ENCODE data around the gene PLPP4.

PLPP4 gene

GRCh38 chr10:120507651-120508050, 50.6 kb downstream of the PLPP4 start:
- H3K27me3 ChIP-seq (ENCODE audit: control insufficient read depth in 1 of 2, insufficient read depth in 2 of 2, low read length in 2 of 2) = no peaks in the 10 kb centered on the region
- H3K36me3 ChIP-seq (ENCODE audit: insufficient read depth, low read length) = no peaks in the 10 kb centered on the region
- no peaks in the 10 kb centered on the region for H3K4me1 ChIP-seq (ENCODE audit: insufficient read depth, low read length)
- no peak overlapping the region for H3K4me3 ChIP-seq (ENCODE audit: low read depth in 1 of 2, low read length in 2 of 2)
- no peaks in the 10 kb centered on the region for H3K9me3 ChIP-seq (ENCODE audit: low read length)
- H3K9ac ChIP-seq (ENCODE audit: low read length) = no peak overlapping the region
- H3K27ac ChIP-seq (ENCODE audit: low read depth, low read length) = no peak overlapping the region

- no peaks in the 10 kb centered on the region for H3K9me3 ChIP-seq (ENCODE audit: low read length)
- no peak overlapping the region for H3K27ac ChIP-seq (ENCODE audit: low read depth, low read length)
- H3K27me3 ChIP-seq (ENCODE audit: control insufficient read depth in 1 of 2, insufficient read depth in 2 of 2, low read length in 2 of 2) = no peaks in the 10 kb centered on the region
- H3K9ac ChIP-seq (ENCODE audit: low read length) = no peak overlapping the region
- H3K4me3 ChIP-seq (ENCODE audit: low read depth in 1 of 2, low read length in 2 of 2) = no peak overlapping the region
- H3K4me1 ChIP-seq (ENCODE audit: insufficient read depth, low read length) = no peaks in the 10 kb centered on the region
- H3K36me3 ChIP-seq (ENCODE audit: insufficient read depth, low read length) = no peaks in the 10 kb centered on the region
Observed at GRCh38 chr10:120508393-120508792, 51.4 kb downstream of the PLPP4 start.

GRCh38 chr10:120508966-120509365, 51.9 kb downstream of the PLPP4 start:
- H3K4me3 ChIP-seq (ENCODE audit: low read depth in 1 of 2, low read length in 2 of 2) = no peak overlapping the region
- no peaks in the 10 kb centered on the region for H3K4me1 ChIP-seq (ENCODE audit: insufficient read depth, low read length)
- H3K9ac ChIP-seq (ENCODE audit: low read length) = no peak overlapping the region
- H3K9me3 ChIP-seq (ENCODE audit: low read length) = no peaks in the 10 kb centered on the region
- H3K27ac ChIP-seq (ENCODE audit: low read depth, low read length) = no peak overlapping the region
- no peaks in the 10 kb centered on the region for H3K27me3 ChIP-seq (ENCODE audit: control insufficient read depth in 1 of 2, insufficient read depth in 2 of 2, low read length in 2 of 2)
- no peaks in the 10 kb centered on the region for H3K36me3 ChIP-seq (ENCODE audit: insufficient read depth, low read length)

- Histone ChIP-seq H3K4me1 (ENCODE audit: insufficient read depth, low read length) (no peaks in the 10 kb centered on the region), H3K27ac (ENCODE audit: low read depth, low read length) (no peak overlapping the region), H3K36me3 (ENCODE audit: insufficient read depth, low read length) (no peaks in the 10 kb centered on the region), H3K9me3 (ENCODE audit: low read length) (no peaks in the 10 kb centered on the region), H3K4me3 (ENCODE audit: low read depth in 1 of 2, low read length in 2 of 2) (no peak overlapping the region), H3K9ac (ENCODE audit: low read length) (no peak overlapping the region), H3K27me3 (ENCODE audit: control insufficient read depth in 1 of 2, insufficient read depth in 2 of 2, low read length in 2 of 2) (no peaks in the 10 kb centered on the region)
Observed at GRCh38 chr10:120511165-120511564, 54.1 kb downstream of the PLPP4 start.

DNA sequence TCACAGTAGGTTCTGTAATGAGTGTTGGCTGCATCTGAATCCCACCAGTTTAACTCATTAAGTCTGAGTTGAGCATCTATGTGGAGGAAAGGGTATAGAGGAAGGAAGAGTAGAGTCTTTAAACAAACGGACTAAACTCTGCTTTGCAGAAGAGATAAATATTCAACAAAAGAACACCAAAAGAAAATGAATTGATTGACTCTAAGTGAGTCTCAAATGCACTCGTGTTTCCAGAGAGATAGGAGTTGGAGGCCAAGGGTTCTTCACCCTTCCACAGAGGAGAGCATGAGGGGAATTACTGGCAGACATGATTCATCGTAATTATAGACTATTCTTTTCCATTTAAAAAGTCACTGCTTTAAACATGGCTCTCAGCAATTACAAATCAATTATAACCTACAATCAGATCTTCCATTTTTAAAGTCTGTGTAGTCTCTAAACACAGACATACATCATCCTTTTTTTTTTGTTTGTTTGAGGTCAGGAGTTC, 56.3 kb downstream of the PLPP4 start:
- Histone ChIP-seq H3K9me3 (ENCODE audit: low read length) (no peaks in the 10 kb centered on the region), H3K36me3 (ENCODE audit: insufficient read depth, low read length) (no peaks in the 10 kb centered on the region), H3K9ac (ENCODE audit: low read length) (no peak overlapping the region), H3K4me1 (ENCODE audit: insufficient read depth, low read length) (no peaks in the 10 kb centered on the region), H3K4me3 (ENCODE audit: low read depth in 1 of 2, low read length in 2 of 2) (no peak overlapping the region), H3K27me3 (ENCODE audit: control insufficient read depth in 1 of 2, insufficient read depth in 2 of 2, low read length in 2 of 2) (no peaks in the 10 kb centered on the region), H3K27ac (ENCODE audit: low read depth, low read length) (no peak overlapping the region)

DNA sequence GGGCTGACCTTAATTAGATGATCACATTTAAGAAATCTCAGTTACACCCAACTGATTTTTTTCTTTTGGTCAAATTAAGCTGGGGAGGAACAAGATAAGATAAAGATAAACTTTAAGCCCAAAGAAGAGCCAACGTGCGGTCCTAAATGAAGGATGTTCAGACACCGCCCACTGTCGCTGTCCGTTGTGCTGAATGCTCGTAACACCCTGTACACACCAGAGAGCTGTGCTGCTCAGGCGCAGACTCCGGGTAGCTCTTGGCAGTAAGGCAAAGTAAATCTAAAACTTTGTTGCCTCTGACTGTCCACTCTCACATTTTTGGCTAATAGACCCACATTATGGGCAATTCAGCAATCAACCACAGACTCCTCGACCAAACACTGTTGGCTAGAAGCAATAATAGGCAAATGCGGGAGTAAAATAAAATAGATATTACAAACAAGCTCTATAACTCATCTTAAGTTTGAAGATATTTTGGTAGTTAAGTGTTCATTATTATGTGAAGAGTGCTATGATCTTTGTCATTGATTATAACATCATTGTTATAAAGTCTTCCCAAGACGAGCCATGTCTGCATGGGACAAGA, 57.1 kb downstream of the PLPP4 start:
- Histone ChIP-seq H3K9ac (ENCODE audit: low read length) (no peak overlapping the region), H3K27me3 (ENCODE audit: control insufficient read depth in 1 of 2, insufficient read depth in 2 of 2, low read length in 2 of 2) (no peaks in the 10 kb centered on the region), H3K4me3 (ENCODE audit: low read depth in 1 of 2, low read length in 2 of 2) (no peak overlapping the region), H3K36me3 (ENCODE audit: insufficient read depth, low read length) (no peaks in the 10 kb centered on the region), H3K4me1 (ENCODE audit: insufficient read depth, low read length) (no peaks in the 10 kb centered on the region), H3K27ac (ENCODE audit: low read depth, low read length) (no peak overlapping the region), H3K9me3 (ENCODE audit: low read length) (no peaks in the 10 kb centered on the region)

DNA sequence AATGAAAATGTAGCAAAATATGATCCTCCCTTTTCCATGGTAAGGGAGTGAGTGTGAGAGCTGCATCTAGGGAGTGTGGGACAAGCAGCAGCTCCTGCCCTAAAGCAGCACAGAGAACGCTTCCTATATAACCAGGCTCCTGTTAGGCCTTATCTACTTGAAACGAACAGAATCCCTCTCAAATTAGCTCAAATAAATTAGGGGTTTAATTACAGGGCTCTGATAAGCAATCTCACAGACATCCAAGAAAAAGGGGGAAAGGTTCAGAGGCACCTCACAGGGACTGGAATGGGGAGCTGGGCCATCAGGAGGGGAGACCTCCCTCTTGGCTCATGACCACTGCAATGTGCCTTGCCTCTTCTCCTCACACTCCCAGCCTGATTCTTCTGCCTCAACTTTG, 57.9 kb downstream of the PLPP4 start:
- Histone ChIP-seq H3K4me3 (ENCODE audit: low read depth in 1 of 2, low read length in 2 of 2) (no peak overlapping the region), H3K9me3 (ENCODE audit: low read length) (no peaks in the 10 kb centered on the region), H3K27me3 (ENCODE audit: control insufficient read depth in 1 of 2, insufficient read depth in 2 of 2, low read length in 2 of 2) (no peaks in the 10 kb centered on the region), H3K9ac (ENCODE audit: low read length) (no peak overlapping the region), H3K36me3 (ENCODE audit: insufficient read depth, low read length) (no peaks in the 10 kb centered on the region), H3K4me1 (ENCODE audit: insufficient read depth, low read length) (no peaks in the 10 kb centered on the region), H3K27ac (ENCODE audit: low read depth, low read length) (no peak overlapping the region)

- H3K36me3 ChIP-seq (ENCODE audit: insufficient read depth, low read length) = no peaks in the 10 kb centered on the region
- no peaks in the 10 kb centered on the region for H3K27me3 ChIP-seq (ENCODE audit: control insufficient read depth in 1 of 2, insufficient read depth in 2 of 2, low read length in 2 of 2)
- H3K27ac ChIP-seq (ENCODE audit: low read depth, low read length) = no peak overlapping the region
- no peaks in the 10 kb centered on the region for H3K9me3 ChIP-seq (ENCODE audit: low read length)
- H3K9ac ChIP-seq (ENCODE audit: low read length) = no peak overlapping the region
- no peak overlapping the region for H3K4me3 ChIP-seq (ENCODE audit: low read depth in 1 of 2, low read length in 2 of 2)
- no peaks in the 10 kb centered on the region for H3K4me1 ChIP-seq (ENCODE audit: insufficient read depth, low read length)
Observed at GRCh38 chr10:120515741-120516140, 58.7 kb downstream of the PLPP4 start.

GRCh38 chr10:120516426-120516825, 59.4 kb downstream of the PLPP4 start:
- Histone ChIP-seq H3K27me3 (ENCODE audit: control insufficient read depth in 1 of 2, insufficient read depth in 2 of 2, low read length in 2 of 2) (no peaks in the 10 kb centered on the region), H3K27ac (ENCODE audit: low read depth, low read length) (no peak overlapping the region), H3K9me3 (ENCODE audit: low read length) (no peaks in the 10 kb centered on the region), H3K9ac (ENCODE audit: low read length) (no peak overlapping the region), H3K4me3 (ENCODE audit: low read depth in 1 of 2, low read length in 2 of 2) (no peak overlapping the region), H3K36me3 (ENCODE audit: insufficient read depth, low read length) (no peaks in the 10 kb centered on the region), H3K4me1 (ENCODE audit: insufficient read depth, low read length) (no peaks in the 10 kb centered on the region)

GRCh38 chr10:120517196-120517595, 60.2 kb downstream of the PLPP4 start:
- no peaks in the 10 kb centered on the region for H3K4me1 ChIP-seq (ENCODE audit: insufficient read depth, low read length)
- H3K36me3 ChIP-seq (ENCODE audit: insufficient read depth, low read length) = no peaks in the 10 kb centered on the region
- H3K27me3 ChIP-seq (ENCODE audit: control insufficient read depth in 1 of 2, insufficient read depth in 2 of 2, low read length in 2 of 2) = no peaks in the 10 kb centered on the region
- H3K4me3 ChIP-seq (ENCODE audit: low read depth in 1 of 2, low read length in 2 of 2) = no peak overlapping the region
- no peak overlapping the region for H3K27ac ChIP-seq (ENCODE audit: low read depth, low read length)
- no peaks in the 10 kb centered on the region for H3K9me3 ChIP-seq (ENCODE audit: low read length)
- H3K9ac ChIP-seq (ENCODE audit: low read length) = no peak overlapping the region

GRCh38 chr10:120517881-120518484, 61.0 kb downstream of the PLPP4 start:
- Histone ChIP-seq H3K4me1 (ENCODE audit: insufficient read depth, low read length) (no peaks in the 10 kb centered on the region), H3K27me3 (ENCODE audit: control insufficient read depth in 1 of 2, insufficient read depth in 2 of 2, low read length in 2 of 2) (no peaks in the 10 kb centered on the region), H3K9ac (ENCODE audit: low read length) (no peak overlapping the region), H3K27ac (ENCODE audit: low read depth, low read length) (no peak overlapping the region), H3K36me3 (ENCODE audit: insufficient read depth, low read length) (no peaks in the 10 kb centered on the region), H3K4me3 (ENCODE audit: low read depth in 1 of 2, low read length in 2 of 2) (no peak overlapping the region), H3K9me3 (ENCODE audit: low read length) (no peaks in the 10 kb centered on the region)

- no peaks in the 10 kb centered on the region for H3K36me3 ChIP-seq (ENCODE audit: insufficient read depth, low read length)
- H3K4me1 ChIP-seq (ENCODE audit: insufficient read depth, low read length) = no peaks in the 10 kb centered on the region
- H3K27ac ChIP-seq (ENCODE audit: low read depth, low read length) = no peak overlapping the region
- H3K9ac ChIP-seq (ENCODE audit: low read length) = no peak overlapping the region
- H3K9me3 ChIP-seq (ENCODE audit: low read length) = no peaks in the 10 kb centered on the region
- H3K27me3 ChIP-seq (ENCODE audit: control insufficient read depth in 1 of 2, insufficient read depth in 2 of 2, low read length in 2 of 2) = no peaks in the 10 kb centered on the region
- H3K4me3 ChIP-seq (ENCODE audit: low read depth in 1 of 2, low read length in 2 of 2) = no peak overlapping the region
Observed at GRCh38 chr10:120521880-120522279, 64.9 kb downstream of the PLPP4 start.
